Measurements from ENCODE around the gene SPATA31C2.
"Not testable (repeated sequence)": the region's sequence is repeated elsewhere in the genome, so short reads cannot be mapped to it uniquely, and the experiment has no call there.

The SPATA31C2 gene

DNA sequence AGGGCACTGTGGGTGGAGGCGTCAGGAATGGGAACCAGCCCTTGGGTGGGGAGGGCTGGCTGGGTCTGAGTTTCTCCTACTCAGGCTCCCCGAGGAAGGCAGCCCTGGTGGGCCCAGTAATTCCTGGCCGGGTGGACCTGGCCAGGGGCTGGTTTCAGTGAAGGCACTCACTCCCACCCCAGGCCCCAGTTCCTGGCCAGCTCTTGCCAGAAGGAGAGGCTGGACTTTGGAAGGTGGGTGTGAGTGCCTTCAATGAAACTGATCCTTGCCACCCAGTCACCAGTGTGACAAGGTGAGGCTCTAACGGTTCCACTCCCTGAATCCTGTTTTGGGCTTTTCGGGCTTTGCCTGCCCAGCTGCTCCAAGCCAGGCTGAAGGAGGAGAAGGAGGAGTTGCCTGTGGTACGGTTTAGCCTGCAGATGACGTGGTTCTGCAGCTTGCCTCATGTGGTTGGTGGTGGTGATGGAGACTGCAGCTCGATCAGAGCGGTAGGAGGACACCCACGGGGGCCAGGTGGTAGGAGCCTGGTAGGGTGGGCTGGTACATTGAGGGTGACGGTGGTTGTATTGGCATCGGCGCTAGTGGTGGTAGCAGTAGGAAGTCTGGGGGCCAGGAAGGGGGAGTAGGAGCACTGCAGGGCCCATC is 23.2 kb downstream of the SPATA31C2 start:
- not testable (repeated sequence) for H3K4me3 ChIP-seq (ENCODE audit: insufficient read length, low read depth); H3K36me3 ChIP-seq (ENCODE audit: insufficient read depth, insufficient read length, low read length); H3K27me3 ChIP-seq (ENCODE audit: insufficient read depth, insufficient read length); H3K9ac ChIP-seq (ENCODE audit: insufficient read length, low read depth); H3K9me3 ChIP-seq (ENCODE audit: insufficient read depth, low read length); DNase-seq (ENCODE audit: low read depth, low spot score); H3K4me1 ChIP-seq (ENCODE audit: insufficient read depth, insufficient read length)

DNA sequence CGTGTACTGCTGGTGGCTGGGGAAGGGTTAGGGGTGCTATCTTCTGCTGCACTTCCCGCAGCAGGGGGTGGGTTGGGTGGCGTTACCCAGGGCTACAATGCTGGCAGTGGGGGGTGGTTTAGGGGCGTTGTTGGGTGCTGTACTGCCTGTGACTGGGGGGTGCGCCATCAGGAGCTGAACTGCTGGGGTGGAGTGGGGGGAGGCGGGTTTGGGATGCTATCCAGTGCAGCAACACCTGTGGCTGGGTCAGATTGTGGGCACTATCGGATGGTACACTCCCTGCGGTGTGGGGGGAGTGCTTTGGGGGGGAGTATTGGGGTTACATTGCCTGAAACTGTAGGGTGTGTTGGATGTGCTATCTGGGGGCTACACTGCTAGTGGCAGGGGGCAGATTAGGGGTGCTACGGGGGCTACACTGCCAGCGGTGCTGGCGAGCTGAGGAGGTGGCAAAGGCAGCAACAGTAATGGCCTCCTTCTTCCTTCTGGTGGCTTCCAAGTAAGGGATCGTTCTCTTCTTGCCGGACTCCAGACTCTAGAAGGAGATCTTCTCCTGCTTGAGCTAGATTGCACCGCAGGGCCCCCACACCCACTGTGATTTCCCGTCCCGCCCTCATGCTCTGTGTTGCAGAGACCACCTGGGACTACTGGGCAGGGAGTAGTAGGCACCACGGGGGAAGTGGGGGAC is 23.9 kb downstream of the SPATA31C2 start:
- H3K9ac ChIP-seq (ENCODE audit: insufficient read length, low read depth); H3K27me3 ChIP-seq (ENCODE audit: insufficient read depth, insufficient read length); DNase-seq (ENCODE audit: low read depth, low spot score); H3K9me3 ChIP-seq (ENCODE audit: insufficient read depth, low read length); H3K4me3 ChIP-seq (ENCODE audit: insufficient read length, low read depth); H3K36me3 ChIP-seq (ENCODE audit: insufficient read depth, insufficient read length, low read length); H3K4me1 ChIP-seq (ENCODE audit: insufficient read depth, insufficient read length): not testable (repeated sequence)

DNA sequence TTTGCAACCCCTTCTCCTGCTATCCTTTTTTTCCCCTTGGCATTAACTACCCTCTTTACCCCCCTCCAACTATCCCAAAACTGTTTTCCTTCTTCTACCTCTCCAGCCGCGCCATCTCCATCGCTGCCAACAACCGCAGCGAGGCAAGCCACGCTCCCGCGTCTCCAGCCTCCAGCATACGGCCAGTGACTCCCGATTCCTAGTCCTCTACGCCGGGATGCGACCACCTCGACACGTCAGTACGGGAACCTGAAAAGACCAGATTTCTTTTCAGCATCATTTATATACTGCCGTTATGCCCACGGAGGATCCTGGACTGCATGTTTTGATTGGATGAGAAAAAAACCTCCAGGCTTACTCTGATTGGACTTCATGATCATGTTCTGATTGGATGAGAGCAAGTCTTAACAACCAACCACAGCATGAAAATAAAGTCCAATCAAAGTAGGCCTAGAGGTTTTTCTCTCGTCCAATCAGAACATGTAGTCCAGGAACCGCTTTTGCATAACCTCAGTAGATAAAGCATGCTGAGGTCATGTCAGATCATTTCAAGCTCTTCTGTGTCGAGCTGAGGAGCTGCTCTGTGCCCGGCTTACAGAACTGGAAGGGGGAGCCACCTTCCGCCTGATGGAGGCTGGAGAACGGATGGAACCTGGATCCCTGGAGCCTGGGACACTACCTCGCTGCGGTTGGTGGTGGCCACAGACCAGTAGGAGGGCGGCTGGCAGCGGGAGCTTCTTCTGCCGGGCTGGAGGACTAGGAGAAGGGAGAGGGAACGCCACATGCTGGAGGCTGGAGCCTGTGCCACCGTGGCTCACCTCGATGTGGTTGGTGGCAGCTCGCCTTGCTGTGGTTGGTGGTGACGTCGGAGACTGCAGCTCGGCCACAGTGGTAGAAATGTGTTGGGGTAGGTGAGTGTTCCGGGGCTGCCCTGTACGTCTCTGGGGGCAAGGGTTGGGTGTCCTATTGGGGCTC is 24.8 kb downstream of the SPATA31C2 start:
- H3K27me3 ChIP-seq (ENCODE audit: insufficient read depth, insufficient read length); H3K4me3 ChIP-seq (ENCODE audit: insufficient read length, low read depth); H3K9ac ChIP-seq (ENCODE audit: insufficient read length, low read depth); H3K4me1 ChIP-seq (ENCODE audit: insufficient read depth, insufficient read length); H3K36me3 ChIP-seq (ENCODE audit: insufficient read depth, insufficient read length, low read length); H3K9me3 ChIP-seq (ENCODE audit: insufficient read depth, low read length); DNase-seq (ENCODE audit: low read depth, low spot score): not testable (repeated sequence)

DNA sequence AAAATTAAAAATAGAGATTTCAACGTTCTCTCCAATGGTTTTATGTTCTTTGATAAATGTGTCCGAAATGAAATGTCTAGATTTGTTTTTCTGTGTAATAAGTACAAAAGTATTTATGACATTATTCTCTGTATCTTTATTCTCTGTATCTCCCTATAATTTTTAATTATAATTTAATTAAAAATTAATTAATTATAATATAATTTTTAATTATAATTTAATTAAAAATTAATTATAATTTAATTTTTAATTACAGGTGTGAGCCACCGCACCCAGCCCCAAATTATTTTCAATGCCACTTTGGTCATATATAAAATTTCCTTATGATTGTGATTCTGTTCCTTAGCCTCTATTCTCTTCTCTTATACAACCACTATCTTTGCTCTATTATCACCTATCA is 28.2 kb downstream of the SPATA31C2 start:
- TF ChIP-seq YY1 (IDR thresholded peaks at IDR 0.05; ENCODE audit: insufficient read depth, insufficient read length) (no peak), SUZ12 (IDR thresholded peaks at IDR 0.05; ENCODE audit: extremely low read depth, insufficient read depth, insufficient read length) (no peak), ZNF274 (IDR thresholded peaks at IDR 0.05; ENCODE audit: low read depth, low read length) (no peak)
- DNase-seq (ENCODE audit: low read depth, low spot score) = no peak

DNA sequence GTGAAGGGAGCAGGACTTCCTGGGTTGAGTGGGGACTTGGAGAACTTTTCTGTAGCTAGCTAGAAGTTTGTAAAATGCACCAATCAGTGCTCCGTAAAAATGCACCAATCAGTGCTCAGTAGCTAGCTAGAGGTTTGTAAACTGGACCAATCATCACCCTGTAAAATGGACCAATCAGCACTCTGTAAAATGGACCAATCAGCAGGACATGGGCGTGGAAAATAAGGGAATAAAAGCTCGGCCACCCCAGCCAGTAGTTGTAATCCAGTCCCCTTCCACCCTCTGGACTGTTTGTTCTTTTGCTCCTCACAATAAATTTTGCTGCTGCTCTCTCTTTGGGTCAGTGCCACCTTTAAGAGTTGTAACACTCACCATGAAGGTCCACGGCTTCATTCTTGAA is 29.5 kb downstream of the SPATA31C2 start:
- H3K27me3 ChIP-seq (ENCODE audit: insufficient read depth, insufficient read length) = no peaks in the 10 kb centered on the region
- no peak for TF ChIP-seq YY1 (IDR thresholded peaks at IDR 0.05; ENCODE audit: insufficient read depth, insufficient read length)
- TF ChIP-seq ZNF274 (IDR thresholded peaks at IDR 0.05; ENCODE audit: low read depth, low read length) = no peak
- no peak for TF ChIP-seq SUZ12 (IDR thresholded peaks at IDR 0.05; ENCODE audit: extremely low read depth, insufficient read depth, insufficient read length)
- no peak for DNase-seq (ENCODE audit: low read depth, low spot score)
- H3K9me3 ChIP-seq (ENCODE audit: insufficient read depth, low read length) = peaks cover 9% of the 10 kb centered on the region; the same call in 1 of the 2 replicates
- H3K4me3 ChIP-seq (ENCODE audit: insufficient read length, low read depth) = no peak overlapping the region
- no peaks in the 10 kb centered on the region for H3K4me1 ChIP-seq (ENCODE audit: insufficient read depth, insufficient read length)
- no peak overlapping the region for H3K9ac ChIP-seq (ENCODE audit: insufficient read length, low read depth)
- no peaks in the 10 kb centered on the region for H3K36me3 ChIP-seq (ENCODE audit: insufficient read depth, insufficient read length, low read length)

More for the DNA sequence above, 28.2 kb downstream of the SPATA31C2 start:
- Histone ChIP-seq H3K4me1 (ENCODE audit: insufficient read depth, insufficient read length) (no peaks in the 10 kb centered on the region), H3K4me3 (ENCODE audit: insufficient read length, low read depth) (no peak overlapping the region), H3K9me3 (ENCODE audit: insufficient read depth, low read length) (peaks cover 9% of the 10 kb centered on the region; the same call in 1 of the 2 replicates), H3K27me3 (ENCODE audit: insufficient read depth, insufficient read length) (no peaks in the 10 kb centered on the region), H3K9ac (ENCODE audit: insufficient read length, low read depth) (no peak overlapping the region), H3K36me3 (ENCODE audit: insufficient read depth, insufficient read length, low read length) (no peaks in the 10 kb centered on the region)

DNA sequence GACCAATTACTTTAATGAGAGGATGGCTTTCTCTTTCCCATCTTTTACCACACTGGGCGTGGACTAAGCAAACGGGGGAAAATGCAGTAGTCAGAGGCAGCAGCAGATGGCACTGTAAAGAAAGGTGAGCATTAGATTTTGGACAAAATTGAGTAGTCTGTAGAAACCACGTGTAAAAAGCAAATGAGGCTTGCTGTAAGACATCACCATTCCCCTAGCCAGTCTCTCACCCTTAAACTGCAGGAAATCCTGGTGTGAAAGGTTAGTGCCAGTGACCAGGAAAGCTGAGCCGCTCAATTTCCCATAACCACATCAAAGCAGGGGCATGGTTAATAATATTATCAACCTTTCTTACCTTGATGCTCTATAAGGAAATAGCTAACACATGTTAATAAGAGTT is 31.8 kb downstream of the SPATA31C2 start:
- Histone ChIP-seq H3K27me3 (ENCODE audit: insufficient read depth, insufficient read length) (no peaks in the 10 kb centered on the region), H3K9ac (ENCODE audit: insufficient read length, low read depth) (no peak overlapping the region), H3K4me3 (ENCODE audit: insufficient read length, low read depth) (no peak overlapping the region), H3K36me3 (ENCODE audit: insufficient read depth, insufficient read length, low read length) (no peaks in the 10 kb centered on the region), H3K4me1 (ENCODE audit: insufficient read depth, insufficient read length) (no peaks in the 10 kb centered on the region), H3K9me3 (ENCODE audit: insufficient read depth, low read length) (peaks cover 9% of the 10 kb centered on the region; the same call in 1 of the 2 replicates)
- peak; percentile 22 for DNase-seq (ENCODE audit: low read depth, low spot score)
- TF ChIP-seq SUZ12 (IDR thresholded peaks at IDR 0.05; ENCODE audit: extremely low read depth, insufficient read depth, insufficient read length) = no peak
- TF ChIP-seq ZNF274 (IDR thresholded peaks at IDR 0.05; ENCODE audit: low read depth, low read length) = no peak
- TF ChIP-seq YY1 (IDR thresholded peaks at IDR 0.05; ENCODE audit: insufficient read depth, insufficient read length) = no peak

DNA sequence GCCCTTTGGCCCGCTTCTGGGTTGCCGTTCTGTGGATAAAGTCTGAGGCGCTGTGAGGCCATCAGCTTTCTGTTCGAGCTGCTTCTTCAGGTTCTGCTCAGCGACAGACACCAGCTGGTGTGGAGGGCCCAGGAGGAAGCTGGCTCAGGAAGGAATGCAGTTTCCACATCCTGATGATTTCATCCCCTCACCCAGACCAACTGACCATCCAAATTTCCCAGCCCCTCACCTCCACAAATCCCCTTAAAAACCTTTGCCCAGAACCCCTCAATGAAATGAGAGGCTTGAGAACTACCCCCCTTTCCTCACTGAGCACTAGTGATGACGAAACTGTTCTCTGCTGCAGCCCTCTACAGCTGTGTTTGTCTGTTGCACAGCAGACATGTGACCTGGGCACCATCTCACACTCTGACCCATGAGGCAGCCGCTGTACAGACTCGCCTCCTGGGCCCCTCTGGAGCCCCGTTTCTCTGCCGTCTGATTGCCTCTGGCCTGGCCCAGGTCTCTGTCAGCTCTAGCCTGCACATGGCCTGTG is 45.4 kb downstream of the SPATA31C2 start:
- no peak overlapping the region for H3K9ac ChIP-seq (ENCODE audit: insufficient read length, low read depth)
- no peaks in the 10 kb centered on the region for H3K27me3 ChIP-seq (ENCODE audit: insufficient read depth, insufficient read length)
- no peak for TF ChIP-seq ZNF274 (IDR thresholded peaks at IDR 0.05; ENCODE audit: low read depth, low read length)
- TF ChIP-seq YY1 (IDR thresholded peaks at IDR 0.05; ENCODE audit: insufficient read depth, insufficient read length) = no peak
- TF ChIP-seq SUZ12 (IDR thresholded peaks at IDR 0.05; ENCODE audit: extremely low read depth, insufficient read depth, insufficient read length) = no peak
- H3K4me3 ChIP-seq (ENCODE audit: insufficient read length, low read depth) = no peak overlapping the region
- no peaks in the 10 kb centered on the region for H3K36me3 ChIP-seq (ENCODE audit: insufficient read depth, insufficient read length, low read length)
- no peak for DNase-seq (ENCODE audit: low read depth, low spot score)
- H3K4me1 ChIP-seq (ENCODE audit: insufficient read depth, insufficient read length) = peaks cover 7% of the 10 kb centered on the region
- H3K9me3 ChIP-seq (ENCODE audit: insufficient read depth, low read length) = no peaks in the 10 kb centered on the region
